Measurements from ENCODE around the gene DICER1.
"Not testable (repeated sequence)": the region's sequence is repeated elsewhere in the genome, so short reads cannot be mapped to it uniquely, and the experiment has no call there.

Gene DICER1

GRCh38 chr14:95144849-95145248 is 12.5 kb downstream of the DICER1 start:
- no peak for DNase-seq

GRCh38 chr14:95143808-95144620 is 13.3 kb downstream of the DICER1 start:
- no peak for DNase-seq

- no peak for DNase-seq
These were observed 15.1 kb downstream of the DICER1 start for GRCh38 chr14:95142208-95142607.

GRCh38 chr14:95141684-95142083 is 15.6 kb downstream of the DICER1 start:
- no peak for DNase-seq

GRCh38 chr14:95140060-95140858 is 17.1 kb downstream of the DICER1 start:
- DNase-seq, result no peak

- no peak for DNase-seq
These were observed 18.5 kb downstream of the DICER1 start for GRCh38 chr14:95138876-95139275.

GRCh38 chr14:95138455-95138854 is 18.9 kb downstream of the DICER1 start:
- not testable (repeated sequence) for DNase-seq

- DNase-seq, result no peak
These were observed 19.5 kb downstream of the DICER1 start for GRCh38 chr14:95137804-95138167.

- DNase-seq, result no peak
These were observed 20.0 kb downstream of the DICER1 start for GRCh38 chr14:95137164-95137803.

- DNase-seq, result no peak
These were observed 20.7 kb downstream of the DICER1 start for GRCh38 chr14:95136631-95137030.

- no peak for DNase-seq
These were observed 22.9 kb downstream of the DICER1 start for GRCh38 chr14:95134304-95134933.

- DNase-seq, result no peak
These were observed 24.0 kb downstream of the DICER1 start for GRCh38 chr14:95133282-95133681.

- no peak for DNase-seq
These were observed 24.6 kb downstream of the DICER1 start for GRCh38 chr14:95132760-95133159.

GRCh38 chr14:95130549-95130948 is 26.8 kb downstream of the DICER1 start:
- no peak for DNase-seq

- DNase-seq, result no peak
These were observed 29.2 kb downstream of the DICER1 start for GRCh38 chr14:95128140-95128539.

- DNase-seq, result no peak
These were observed 29.8 kb downstream of the DICER1 start for GRCh38 chr14:95127531-95127911.

- DNase-seq, result no peak
These were observed 30.3 kb downstream of the DICER1 start for GRCh38 chr14:95126906-95127530.

GRCh38 chr14:95125915-95126314 is 31.4 kb downstream of the DICER1 start:
- DNase-seq, result no peak

GRCh38 chr14:95125221-95125620 is 32.1 kb downstream of the DICER1 start:
- no peak for DNase-seq

- DNase-seq, result no peak
These were observed 33.3 kb downstream of the DICER1 start for GRCh38 chr14:95123891-95124579.

- no peak for DNase-seq
These were observed 34.7 kb downstream of the DICER1 start for GRCh38 chr14:95122621-95122945.

GRCh38 chr14:95121911-95122620 is 35.3 kb downstream of the DICER1 start:
- DNase-seq, result no peak

All from activated CD4-positive, alpha-beta T cell treated with anti-CD3 and anti-CD28 coated beads for 48 hours (primary cell).